Right ventricle myocardium superior (tissue), 1 donor: ENCODE results near the gene ARL14EP. TPM values are rescaled to one million over a fixed set of nuclear protein-coding genes. Genes with fewer than 3 reads are reported as not detected.

Source experiments
- ATAC-seq: fragments of 200-7000 bp; cut with Tn5 transposase; one replicate; pipeline ENCODE4 v1.9.1; 2020; ENCODE audit warnings: mild to moderate bottlenecking; ENCODE audit not compliant: poor library complexity
- DNase-seq: peaks from one replicate; pipeline ENCODE4 v3.0.0-alpha.2; 2020
- intact Hi-C: fragments of 100-400 bp; cut with DNase I; formaldehyde crosslinking; loops from one replicate; pipeline ENCODE4 v1.11.2; 2022
- total RNA-seq: library from RNA; stranded (reverse); fragmentation: NEBNext Ultra II Directional; extraction: Animal tissue kit (Norgen Biotek cat#: 25700); gene quantifications from one replicate; pipeline ENCODE4 v1.2.1, GENCODE V29; 2021
- donor health status: DM: no; HTN: yes; CAD: no; lungs with severe emphysema.

Gene ARL14EP
- total RNA-seq, 1 donor from 2014 or later, result 35.5 TPM

DNA sequence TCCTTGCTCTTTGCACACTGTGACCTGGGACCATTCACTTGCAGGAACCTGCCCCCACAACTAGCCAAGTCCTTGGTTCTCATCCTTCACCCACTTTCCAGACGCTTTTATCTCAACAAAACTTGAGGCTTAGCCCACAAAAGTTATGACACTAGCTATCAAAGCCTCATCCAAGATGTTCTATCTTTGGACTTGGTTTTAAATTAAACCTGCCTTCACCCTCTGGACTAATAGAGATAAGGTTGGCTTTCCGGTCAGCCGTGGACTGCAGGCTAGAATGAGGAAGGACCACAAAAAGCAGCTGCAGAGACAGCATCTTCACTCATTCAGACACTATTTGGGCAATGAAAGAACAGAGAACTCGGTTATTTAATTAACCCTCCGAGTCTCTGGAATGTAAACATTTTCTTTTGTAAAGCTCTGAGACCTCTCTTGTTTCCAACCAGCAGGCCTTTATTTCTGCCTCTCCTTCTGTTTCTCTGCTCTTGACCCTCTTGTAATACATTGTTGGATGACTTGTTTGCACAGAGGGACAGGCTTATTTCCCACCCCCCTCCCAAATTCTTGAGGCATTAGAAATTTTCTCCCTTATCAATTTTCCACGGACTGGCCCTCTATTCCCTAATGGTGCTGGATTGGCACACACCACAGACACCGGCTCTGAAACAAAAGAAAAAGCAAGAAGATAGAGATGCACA is 41.4 kb downstream of the ARL14EP start:
- ATAC-seq, result no peak
- intact Hi-C loops, result no loop called here
- no peak for DNase-seq

DNA sequence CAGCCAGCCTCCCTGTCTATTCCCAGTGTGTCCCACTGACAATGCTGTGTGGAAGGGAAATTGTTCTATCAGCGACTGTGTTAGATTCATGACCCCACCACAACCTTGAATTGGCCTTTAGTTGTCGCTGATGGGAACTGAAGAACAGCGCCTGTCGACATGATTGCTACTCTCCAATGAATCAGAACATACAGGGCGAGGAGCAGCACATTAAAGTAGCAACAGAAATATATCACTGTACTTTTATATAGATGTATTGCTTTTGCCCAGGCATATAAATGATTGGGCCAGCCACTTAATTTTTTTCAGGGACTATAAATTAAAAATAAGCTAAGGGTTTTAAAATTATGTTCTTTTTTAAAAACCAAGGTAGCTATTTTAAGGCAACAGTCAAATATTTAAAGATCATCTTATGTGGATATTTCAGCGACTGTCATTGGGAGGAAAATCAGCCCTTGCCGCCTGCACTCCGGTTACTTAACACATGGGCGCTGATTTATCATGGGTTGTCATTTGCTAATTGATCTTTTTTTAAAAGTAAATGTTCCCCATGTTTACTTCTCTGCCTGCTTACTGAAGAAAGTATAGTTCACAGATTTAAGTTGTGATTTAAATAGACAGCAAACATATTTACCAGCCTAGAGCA is 42.1 kb downstream of the ARL14EP start:
- no peak for DNase-seq
- ATAC-seq, result peak; percentile 20
- intact Hi-C loops, result no loop called here

DNA sequence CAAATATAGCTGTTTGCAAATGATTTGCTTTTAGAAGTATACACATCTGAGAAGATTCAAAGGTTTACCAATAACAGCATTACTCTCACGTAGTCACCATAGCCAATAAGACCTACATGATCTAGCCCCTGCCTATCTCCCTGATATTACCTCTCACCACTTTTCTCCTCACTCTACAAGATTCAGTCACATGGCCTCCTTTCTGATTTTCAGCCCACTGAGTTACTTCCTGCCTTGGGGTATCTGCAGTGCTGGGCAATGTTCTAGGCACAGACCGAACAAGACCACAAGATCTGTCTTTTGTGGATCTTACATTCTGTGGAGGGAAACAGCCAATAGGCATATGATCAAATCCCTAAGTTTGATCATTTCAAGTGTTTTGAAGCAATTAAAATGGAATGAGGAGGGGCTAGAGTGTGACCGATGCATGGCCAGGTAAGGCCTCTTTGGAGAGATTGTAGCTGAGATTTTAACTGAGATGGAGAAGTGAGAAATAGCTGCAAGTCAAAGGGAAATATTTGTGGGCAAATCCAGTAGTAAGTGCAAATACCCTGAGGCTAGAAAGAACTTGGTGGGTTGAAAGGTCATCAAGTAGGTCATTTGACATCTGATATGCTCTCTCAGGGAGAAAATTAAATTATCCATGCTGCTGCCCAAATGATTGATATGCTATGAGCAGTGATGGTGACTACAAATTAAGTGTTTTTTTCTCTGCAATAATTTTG is 43.1 kb downstream of the ARL14EP start:
- ATAC-seq (no peak), DNase-seq (no peak)
- intact Hi-C loops, result no loop called here

DNA sequence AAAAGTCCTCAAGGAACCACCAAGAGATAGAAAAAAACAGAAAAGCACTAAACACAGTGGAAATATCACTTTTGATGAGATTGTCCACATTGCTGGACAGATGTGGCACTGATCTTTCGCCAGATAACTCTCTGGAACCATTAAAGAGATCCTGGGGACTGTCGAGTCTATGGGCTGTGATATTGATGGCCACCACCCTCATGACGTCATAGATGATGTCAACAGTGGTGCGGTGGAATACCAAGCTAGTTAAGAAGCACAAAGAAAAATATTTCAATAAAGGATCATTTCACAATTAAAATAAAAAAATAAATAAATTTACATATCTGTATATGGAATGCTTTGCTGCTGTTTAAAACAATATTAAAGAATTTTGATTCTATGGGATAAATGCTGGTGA is 45.5 kb downstream of the ARL14EP start:
- intact Hi-C loops, result no loop called here
- ATAC-seq, result no peak
- DNase-seq, result no peak

DNA sequence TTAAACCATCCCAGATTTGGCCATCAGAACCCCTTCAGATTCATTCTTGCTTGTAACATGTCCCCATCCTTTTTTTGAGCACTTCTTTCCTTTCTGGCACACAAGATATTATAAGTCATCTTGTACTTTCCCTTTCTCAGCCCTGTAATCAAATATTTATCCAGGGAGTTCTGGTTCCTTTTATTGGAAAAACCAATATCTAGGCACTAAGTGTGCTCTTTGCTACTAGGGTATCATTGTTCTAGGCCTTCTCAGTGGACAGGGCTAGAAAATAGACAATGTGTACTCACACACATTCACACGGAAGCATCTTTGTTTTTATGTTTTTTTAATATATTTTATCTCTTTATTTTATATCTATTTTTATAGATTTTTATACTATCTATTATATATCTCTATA is 47.3 kb downstream of the ARL14EP start:
- intact Hi-C loops, result no loop called here
- ATAC-seq, result no peak
- no peak for DNase-seq

DNA sequence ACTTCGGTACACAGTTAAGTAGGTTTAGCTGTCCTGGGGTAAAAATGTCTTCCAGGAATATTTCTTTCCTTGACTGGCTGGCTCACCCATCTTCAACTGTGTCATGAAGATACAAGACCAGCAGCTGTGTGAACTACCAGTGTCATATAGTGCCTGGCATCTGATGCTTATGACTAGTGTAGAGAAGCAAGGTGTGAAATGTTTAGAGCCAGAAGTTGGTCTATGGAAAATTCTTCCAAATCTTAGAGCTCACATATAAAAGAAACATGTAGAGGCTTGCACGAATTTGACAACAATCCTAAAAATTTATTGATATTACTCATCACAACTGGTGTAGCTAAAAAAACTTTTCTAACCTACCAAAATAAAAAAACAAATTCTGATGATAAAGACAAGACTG is 54.4 kb downstream of the ARL14EP start:
- DNase-seq (no peak), ATAC-seq (no peak)
- intact Hi-C loops, result no loop called here

DNA sequence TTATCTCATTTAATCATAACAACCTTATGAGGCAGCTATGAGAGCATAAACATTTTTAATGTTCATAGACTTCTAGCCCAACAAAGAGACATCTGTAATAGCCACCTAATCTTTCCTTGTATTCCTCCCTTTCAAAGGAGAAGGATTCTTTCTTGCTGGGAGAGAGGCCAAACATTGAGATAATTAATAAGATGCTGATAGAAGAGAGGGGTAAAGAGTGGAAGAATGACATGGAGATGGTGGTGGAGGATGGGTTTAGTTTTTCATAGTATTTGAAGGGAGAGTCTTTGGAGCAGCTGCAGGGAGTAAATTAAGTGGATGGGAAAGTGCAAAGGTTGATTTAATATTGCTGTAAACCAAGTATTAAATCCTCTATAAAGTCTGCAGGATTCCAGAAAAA is 57.9 kb downstream of the ARL14EP start:
- ATAC-seq, result no peak
- intact Hi-C loops, result no loop called here
- DNase-seq, result no peak

DNA sequence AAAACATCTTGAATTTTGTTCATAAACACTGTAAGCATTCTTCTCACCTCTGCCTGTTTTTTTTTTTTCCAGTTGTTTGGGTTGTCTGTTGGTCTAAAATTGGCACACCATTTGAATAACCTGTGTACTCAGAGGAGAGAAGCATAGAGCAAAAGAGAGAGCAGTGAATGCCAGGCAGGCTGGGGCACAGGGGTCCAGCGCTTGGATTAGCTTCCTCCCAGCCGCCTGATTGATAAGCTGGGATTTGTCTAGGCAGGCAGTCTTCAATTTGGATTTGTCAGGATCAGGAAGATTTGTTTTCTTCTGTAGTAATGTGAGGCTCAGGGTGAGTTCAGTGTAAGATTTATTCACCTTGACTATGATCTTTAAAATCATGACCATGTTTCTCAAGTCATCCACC is 59.0 kb downstream of the ARL14EP start:
- no peak for ATAC-seq
- no peak for DNase-seq
- intact Hi-C loops, result no loop called here

Other genes with a start within 250 kb of the ARL14EP start
- not detected for gene FSHB, start 92.1 kb upstream of the ARL14EP start, total RNA-seq